GM19193 (cell line): ENCODE data around the gene IGF2.

Experiments used
- POLR2A ChIP-seq: IDR thresholded peaks from 4 replicates; pipeline ENCODE4 v1.6.1; 2011; ENCODE audit not compliant: insufficient read depth, insufficient read length; ENCODE audit errors: extremely low read depth

The IGF2 gene, protein sequence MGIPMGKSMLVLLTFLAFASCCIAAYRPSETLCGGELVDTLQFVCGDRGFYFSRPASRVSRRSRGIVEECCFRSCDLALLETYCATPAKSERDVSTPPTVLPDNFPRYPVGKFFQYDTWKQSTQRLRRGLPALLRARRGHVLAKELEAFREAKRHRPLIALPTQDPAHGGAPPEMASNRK

DNA sequence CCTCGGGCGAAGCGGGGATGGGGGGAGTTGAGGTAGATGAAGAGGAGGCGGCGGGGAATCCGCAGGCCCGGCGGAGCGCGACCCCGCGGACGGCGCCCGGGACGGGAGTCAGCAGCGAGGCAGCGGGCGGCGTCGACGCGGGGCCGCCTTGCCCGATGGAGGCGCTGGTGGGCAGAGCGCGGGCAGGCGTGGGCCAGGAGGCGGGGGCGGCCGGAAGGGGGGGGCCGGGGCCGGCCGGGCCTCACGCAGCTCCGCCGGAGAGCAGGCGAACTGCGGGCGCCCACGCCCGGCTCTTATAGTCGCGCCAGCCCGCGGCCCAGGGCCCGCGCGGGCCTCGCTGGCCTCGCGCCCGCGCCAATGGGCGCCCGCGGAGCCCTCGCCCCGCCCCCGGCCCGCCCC is at the start of gene IGF2:
IGF2 (minus strand) TSS at position 267 of the 399 bp plus-strand sequence. CDS start 3,866 bp downstream, outside the sequence.
- no peak for TF ChIP-seq POLR2A

DNA sequence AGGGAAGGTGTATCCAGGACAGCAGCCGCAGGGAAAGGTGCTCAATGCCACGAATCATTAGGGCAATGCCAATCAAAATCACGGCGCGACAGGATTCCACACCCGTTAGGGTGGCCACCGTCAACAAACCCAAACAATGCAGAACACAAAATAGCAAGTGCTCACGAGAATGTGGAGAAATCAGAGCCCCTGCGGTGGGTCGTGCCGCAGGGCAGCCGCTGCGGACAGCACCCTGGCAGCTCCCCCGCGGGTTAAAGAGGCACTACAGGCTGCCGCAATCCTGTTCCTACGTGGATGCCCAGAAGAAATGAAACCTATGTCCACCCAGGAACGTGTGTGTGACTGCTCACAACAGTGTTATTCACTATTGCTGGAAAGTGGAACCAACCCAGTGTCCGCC is 49.6 kb upstream of the IGF2 start:
- TF ChIP-seq POLR2A, result no peak

DNA sequence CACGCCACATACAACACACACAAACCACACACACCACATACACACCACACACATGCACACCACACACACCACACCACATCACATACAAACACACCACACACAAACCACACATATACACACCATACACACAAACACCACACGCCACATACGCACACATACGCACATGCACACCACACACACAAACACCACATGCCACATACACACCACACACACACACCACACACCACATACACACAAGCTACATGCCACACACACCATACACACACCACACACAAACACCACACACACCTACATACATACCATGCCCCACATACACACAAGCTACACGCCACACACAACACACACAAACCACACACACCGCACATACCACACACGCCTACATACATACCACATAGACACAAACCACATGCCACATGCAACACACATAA is 48.1 kb upstream of the IGF2 start:
- TF ChIP-seq POLR2A, result no peak

DNA sequence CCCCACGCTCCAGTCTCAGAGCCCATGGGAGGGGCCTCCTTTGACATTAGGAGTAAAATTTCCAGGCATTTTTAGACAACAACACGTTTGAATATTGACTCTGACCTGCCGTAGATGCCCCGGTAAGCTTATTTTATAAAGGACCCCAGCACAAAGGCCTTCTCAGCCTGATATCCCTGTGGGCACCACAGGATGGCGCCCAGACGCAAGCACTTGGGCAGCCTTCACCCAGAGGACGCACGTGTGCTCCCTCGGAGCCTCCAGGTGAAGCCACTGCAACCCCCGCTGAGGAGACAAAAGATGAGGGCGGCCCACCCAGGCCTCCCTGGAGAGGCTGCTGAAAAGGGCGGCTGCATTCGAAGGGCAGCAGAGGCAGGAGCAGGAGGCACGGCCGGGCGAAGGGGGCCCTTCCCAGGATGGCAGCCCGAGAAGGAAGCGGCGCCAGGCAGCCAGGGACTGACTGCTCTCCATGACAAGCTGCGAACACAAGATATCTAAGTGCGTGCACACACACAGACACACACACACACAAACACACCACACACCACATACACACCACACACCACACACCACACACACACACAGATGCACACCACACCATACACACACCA is 47.6 kb upstream of the IGF2 start:
- no peak for TF ChIP-seq POLR2A

DNA sequence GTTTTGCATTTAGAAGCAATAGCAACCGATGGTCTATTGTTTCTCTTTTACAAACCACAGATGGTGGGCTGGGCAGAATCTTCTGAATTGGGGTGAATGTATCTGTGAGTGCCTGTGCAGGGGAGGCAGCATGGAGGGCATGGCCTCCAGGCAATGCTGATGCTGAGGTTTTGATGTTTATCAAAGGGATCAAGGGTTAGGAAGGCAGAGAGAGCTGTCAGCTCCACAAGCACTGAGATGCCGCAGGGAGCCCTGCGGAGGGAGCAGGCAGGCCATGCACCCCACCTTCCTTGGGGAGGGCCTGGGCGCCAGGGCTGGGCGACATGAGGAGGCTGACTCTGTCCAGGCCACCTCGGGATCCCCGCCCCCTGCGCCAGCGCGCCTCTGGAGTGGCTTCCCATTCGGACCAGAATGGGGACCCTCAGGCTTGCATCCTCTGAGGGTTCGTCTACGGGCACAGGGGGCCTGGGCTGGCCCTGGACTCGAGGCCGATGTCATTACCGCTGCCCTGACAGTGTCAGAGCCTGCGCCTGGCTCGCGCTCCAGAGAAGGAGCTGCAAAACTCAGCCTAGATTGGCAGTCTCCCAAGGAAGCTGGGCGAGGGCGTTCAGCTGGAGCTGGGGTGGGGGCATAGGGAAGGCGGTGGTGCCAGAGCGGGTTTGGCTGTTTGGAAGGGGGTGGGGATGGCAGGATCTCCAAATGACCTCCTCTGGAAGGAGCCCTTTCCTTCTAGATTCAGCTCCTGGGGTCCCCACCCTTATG is 46.3 kb upstream of the IGF2 start:
- TF ChIP-seq POLR2A, result no peak

DNA sequence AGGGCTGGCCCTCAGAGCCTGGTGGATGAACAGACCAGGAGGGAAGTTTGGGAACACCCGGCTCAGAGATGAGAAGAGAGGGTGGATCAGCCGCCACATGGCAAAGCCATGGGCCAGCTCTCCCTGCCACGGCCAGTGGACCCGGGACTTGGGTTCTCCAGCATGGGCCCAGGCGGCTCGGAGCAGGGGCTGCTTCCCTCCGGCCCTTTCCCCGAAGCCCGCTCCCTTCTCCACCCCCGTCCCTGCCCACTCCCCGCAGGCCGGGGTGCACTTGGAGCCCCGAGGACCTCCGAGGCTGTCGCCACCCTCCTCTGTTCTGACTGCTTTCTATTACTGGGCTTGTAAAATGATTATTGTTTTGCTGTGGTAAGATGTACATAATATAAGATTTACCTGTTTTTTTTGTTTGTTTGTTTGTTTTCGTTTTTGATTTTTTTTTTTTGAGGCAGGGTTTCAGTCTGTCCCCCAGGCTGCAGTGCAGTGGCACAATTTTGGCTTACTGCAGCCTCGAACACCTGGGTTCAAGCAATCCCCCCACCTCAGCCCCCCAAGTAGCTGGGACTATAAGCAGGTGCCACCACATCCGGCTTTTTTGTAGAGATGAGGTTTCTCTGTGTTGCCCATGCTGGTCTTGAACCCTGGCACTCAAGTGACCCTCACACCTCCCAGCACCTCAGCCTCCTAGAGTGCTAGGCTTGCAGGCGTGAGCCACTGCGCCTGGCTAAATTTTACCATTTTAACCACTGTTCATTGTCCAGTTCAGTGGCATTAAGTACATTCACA is 43.7 kb upstream of the IGF2 start:
- TF ChIP-seq POLR2A, result no peak

DNA sequence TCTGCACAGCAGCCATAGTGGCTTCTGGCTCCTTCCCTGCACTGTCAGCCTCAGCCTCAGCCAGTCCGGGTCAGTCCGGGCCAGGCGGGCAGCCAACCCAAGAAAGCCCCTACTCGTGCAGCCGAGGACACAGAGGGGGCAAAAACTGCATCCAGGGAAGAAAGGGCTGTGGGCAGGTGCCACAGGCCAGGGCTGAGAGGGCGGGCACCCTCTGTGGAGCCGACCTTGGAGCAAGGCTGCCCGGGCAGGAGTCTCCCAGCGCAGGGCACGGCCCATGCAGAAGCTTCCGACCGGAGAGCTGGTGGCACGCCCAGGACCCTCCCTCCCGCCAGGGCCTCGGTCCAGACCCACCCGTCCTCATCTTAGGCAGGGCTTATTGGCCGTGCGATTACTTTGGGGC is 42.9 kb upstream of the IGF2 start:
- no peak for TF ChIP-seq POLR2A

DNA sequence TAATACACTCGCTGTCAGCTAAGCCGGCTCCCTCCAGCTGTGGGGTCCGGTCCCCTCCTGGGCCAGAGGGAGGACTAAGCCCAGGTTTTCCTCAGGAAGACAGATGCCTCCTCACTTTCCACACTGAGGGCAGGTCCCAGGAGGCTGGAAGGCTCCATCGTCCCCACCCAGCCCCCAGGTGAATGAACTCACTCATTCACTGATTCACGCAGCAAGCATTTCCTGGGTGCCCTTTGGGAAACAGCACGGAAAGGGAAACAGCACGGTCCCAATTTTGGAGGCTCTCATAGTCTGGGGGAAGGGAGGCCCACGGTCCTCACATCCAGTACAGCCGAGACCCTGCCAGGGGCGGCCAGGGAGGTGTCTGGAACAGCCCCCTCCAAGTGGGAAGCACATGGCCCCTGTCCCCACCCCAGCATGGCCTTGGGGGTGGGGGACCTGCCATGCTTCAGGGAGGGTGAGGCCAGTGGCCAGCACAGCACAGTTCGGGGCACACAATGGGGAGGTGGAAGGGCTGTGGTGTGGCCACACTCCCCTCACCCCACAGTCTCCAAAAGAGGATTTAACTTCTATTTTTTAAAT is 41.7 kb upstream of the IGF2 start:
- TF ChIP-seq POLR2A, result no peak

DNA sequence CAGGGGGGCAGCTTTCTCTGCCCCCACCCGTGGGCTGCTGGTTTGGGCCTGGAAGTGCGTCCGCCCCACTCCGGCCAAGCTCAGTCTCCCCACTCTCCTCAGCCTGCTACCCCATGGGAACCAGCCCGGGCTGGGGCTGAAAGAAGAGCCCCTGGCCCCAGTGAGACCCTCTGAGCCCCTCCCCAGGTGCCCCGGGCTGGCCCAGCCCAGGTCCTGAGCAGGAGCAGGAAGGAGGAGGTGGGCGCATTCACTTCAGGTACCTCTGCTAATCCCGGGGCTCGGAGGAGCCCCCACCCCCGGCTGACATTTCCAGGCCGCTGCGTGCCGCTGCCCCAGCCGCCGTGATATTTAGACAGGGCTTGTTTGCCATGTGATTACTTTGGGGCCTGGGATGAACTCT is 41.2 kb upstream of the IGF2 start:
- TF ChIP-seq POLR2A, result no peak

DNA sequence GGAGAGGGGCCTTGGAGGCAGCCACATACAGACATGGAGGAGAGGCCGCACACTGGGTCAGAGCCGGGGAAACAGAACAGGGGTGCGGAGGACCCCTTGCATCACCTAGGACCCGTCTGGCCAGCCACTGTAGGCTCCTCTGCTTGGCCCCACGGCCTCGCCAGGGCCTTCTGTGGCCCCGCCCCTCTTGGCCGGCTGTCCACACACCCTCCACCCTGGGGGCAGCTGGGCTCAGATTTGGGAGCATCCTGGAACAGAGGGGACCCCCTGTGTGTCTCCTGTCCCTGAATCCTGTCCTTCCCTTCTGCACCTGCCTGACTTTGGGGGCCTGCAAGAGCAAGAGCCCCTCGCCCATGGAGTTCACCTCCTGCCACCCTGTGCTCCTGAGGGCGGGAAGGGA is 40.3 kb upstream of the IGF2 start:
- TF ChIP-seq POLR2A, result no peak

DNA sequence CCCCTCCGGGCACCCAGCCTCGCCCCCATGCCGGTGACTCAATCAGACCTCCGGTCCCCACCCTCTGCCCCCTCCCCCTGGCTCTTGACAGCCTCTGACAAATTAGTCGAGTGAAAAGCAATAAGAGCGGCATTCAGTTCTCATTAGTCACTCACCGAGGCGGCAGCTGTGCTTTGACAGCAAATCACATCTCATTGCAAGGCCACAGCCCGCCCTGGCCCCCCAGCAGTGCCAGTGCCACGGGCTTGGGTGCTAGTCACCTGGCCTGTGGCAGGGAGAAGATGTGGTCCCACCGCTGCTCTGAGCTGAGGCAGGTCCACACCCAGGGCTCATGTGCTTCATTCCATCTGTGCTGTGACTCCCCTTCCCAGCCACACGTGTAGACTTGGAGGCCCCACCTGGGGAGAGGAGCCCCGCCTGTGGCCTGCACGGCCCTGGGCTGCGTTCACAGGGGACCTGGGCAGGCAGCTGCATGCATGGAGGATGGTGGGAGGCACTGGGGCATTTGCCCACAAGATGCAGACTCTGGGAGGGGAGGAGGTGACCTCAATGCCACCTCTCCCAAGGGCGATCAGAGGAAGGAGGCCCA is 39.8 kb upstream of the IGF2 start:
- TF ChIP-seq POLR2A, result no peak

DNA sequence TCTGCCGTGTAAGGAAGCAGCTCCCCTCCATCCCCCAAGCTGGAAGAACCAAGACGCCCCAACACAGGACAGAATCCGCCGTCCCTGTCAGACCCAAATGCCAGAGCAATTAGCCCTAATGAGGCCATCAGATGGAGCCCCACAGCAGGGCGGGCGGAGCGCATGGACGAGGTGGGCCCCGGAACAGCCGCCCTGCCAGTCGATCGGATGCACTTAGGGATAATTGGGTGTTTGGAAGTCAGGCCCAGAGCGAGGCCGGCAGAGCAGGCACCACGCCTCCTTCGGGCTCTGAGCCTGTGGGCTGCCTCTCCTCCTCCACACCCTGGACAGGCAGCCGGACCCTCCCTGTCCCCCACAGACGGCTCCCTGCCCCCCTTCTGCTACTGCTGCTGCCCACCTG is 37.9 kb upstream of the IGF2 start:
- no peak for TF ChIP-seq POLR2A

DNA sequence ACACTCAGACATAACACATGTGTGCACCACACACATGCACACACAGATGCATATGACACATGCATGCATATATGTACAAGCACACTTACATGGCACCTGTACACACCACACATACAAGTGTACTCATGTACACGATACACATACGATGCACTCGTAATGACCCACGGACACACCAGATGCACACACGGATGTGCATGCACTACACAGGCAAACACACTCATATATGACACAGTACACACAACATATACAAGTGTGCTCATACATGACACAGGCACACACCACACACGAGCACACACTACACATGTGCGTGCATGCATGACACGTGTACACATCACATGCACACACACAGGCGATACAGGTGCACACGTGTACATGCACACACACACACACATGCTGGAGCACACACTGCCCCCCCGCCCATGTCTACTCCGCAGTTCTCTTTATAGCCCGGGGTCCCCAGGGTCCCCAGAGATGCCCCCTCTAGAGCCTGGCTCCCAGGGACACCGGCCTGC is 37.3 kb upstream of the IGF2 start:
- no peak for TF ChIP-seq POLR2A

DNA sequence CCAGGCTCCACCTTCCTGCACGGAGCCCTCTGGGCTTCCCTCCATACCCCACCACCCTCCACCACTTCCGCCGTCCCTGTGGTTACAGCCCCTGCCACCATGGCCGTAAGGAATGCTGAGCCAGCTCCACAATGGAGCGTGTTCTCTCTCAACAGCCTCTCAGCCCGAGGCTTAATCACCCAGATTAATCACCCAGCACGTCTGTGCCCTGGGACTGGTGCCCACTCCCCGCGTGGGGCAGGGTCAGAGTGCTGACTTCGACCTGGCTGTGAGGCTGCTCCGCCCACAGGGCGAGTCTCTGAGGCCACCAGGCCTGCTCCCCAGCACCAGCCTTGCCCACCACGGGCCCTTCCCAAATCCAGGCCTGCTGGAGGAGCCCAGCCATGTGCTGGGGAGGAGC is 36.5 kb upstream of the IGF2 start:
- TF ChIP-seq POLR2A, result no peak
